Measurements from ENCODE around the gene FGF22. TPM values are rescaled to one million over a fixed set of nuclear protein-coding genes. Genes with fewer than 3 reads are reported as not detected.

Gene FGF22
- total and polyA plus RNA-seq, 5 donors = 0.15 to 0.34 (median 0.20) TPM; not detected in 1

DNA sequence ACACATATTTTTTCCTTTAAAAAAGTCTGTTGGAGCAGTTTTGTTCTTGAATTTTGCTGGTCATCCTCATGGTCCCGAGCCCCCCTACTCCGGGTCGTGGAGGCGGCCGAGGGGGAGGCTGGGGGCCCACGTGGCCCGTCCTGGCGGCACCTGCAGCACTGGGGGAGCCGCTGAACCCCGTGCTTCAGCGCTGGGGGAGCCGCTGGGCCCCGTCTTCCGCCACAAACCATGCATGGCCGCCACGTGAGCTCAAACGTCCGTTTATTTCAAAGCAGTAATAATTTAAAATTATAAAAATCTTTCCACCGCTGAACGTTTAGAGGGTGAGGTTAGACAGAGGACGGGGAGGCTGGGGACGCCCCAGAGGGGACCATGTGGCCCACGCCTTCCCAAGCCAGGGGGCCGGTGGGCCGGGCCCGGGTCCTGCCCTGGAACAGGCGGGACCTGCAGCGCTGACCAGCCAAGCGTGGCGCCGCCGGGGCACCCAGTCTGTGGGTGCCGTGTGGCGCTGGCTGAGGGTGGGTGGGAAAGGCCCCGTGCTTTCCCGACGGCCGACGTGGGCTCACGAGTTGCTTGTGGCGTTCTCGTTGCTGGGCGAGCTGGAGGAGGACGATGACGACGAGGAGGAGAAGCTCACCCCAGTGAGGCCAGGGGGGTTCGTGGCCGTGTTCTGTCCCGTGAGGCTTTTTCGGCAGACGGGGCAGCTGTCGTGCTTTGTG is 8.0 kb downstream of the FGF22 start:
- Histone ChIP-seq H3K4me1 (ENCODE audit: control insufficient read depth, insufficient read depth, low read length) (no peaks in the 10 kb centered on the region), H3K9me3 (ENCODE audit: control insufficient read depth, low read length) (no peaks in the 10 kb centered on the region), H3K27me3 (ENCODE audit: control insufficient read depth, insufficient read depth) (no peaks in the 10 kb centered on the region), H3K4me3 (ENCODE audit: low read length) (no peak overlapping the region), H3K27ac (ENCODE audit: low read length) (no peak overlapping the region)
- intact Hi-C loops (cut with DNase I) = no loop called here
- ATAC-seq (no peak), DNase-seq (peak in 1 of 3 donors; percentile 57)
- 93% methylated on average over 52 of the region's 52 CpGs for WGBS

DNA sequence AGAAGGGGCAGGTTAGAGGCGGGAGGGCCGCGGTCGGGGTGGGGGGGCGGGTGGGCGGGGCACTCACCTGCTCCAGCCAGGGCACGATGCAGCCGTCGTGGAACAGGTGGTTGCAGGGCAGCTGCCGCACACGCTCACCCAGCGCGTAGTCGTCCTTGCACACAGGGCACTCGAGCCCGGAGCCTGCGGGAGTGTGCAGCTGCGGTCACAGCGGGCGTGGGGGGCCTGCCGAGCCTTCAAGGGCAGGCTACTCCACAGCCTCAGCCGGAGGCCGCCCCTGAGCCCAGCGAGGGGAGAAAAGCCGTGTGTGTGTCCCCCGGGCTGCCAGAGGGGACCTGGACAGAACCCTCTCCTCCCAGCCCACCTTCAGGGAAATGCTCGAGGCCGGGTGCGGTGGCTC is 8.6 kb downstream of the FGF22 start:
- ATAC-seq (no peak), DNase-seq (peak in 1 of 3 donors; percentile 53)
- whole genome bisulfite sequencing = 92% methylated on average over 29 of the region's 29 CpGs
- Histone ChIP-seq H3K4me1 (ENCODE audit: control insufficient read depth, insufficient read depth, low read length) (no peaks in the 10 kb centered on the region), H3K4me3 (ENCODE audit: low read length) (no peak overlapping the region), H3K9me3 (ENCODE audit: control insufficient read depth, low read length) (no peaks in the 10 kb centered on the region), H3K27ac (ENCODE audit: low read length) (no peak overlapping the region), H3K27me3 (ENCODE audit: control insufficient read depth, insufficient read depth) (no peaks in the 10 kb centered on the region)
- intact Hi-C loops (cut with DNase I) = no loop called here

DNA sequence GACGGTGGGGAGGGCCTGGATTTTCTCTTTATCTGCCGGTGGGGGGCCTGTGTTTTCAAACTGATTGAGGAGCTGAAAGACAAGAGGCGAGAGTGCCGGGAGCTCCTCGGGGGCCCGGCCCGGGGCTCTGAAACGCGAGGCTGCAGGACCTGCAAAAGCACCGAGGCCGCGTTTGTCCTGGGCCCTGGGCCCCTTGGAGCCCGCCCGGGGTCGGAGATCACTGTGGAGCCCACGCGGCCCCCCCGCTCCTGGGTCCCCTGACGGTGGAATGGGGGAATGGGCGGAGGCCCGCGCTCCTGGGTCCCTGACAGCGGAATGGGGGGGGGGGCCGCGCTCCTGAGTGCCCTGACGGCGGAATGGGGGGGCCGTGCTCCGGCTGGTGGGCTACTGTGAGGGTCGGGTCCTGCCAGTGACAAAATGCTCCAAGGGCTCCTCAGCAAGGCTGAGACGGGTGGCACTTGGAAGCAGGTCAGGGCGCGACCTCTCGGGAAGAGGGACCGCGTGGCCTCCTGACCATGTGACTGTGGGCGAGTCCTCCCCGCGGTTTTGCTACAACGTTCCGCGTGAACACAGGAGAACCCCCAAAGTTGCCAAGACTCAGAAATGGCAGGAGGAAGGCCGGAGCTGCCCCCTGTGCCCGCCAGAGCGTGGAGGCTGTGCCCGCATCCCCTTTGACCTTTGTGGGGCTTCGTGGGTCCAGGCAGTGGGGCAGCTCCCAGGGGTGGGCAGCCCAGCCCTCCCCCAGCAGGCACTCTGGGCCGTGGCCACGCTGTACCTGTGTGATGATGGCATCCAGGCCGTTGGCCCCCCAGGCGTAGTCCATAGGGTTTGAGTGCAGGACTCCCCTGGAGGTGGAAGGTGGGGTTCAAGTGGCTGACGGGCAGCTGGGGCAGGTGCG is 9.5 kb downstream of the FGF22 start:
- Histone ChIP-seq H3K27me3 (ENCODE audit: control insufficient read depth, insufficient read depth) (no peaks in the 10 kb centered on the region), H3K4me1 (ENCODE audit: control insufficient read depth, insufficient read depth, low read length) (no peaks in the 10 kb centered on the region), H3K4me3 (ENCODE audit: low read length) (no peak overlapping the region), H3K27ac (ENCODE audit: low read length) (no peak overlapping the region), H3K9me3 (ENCODE audit: control insufficient read depth, low read length) (no peaks in the 10 kb centered on the region)
- ATAC-seq (no peak), DNase-seq (peak in 2 of 3 donors; percentile 49 to 64)
- intact Hi-C loops (cut with DNase I) = no loop called here
- WGBS = 91% methylated on average over 53 of the region's 53 CpGs

DNA sequence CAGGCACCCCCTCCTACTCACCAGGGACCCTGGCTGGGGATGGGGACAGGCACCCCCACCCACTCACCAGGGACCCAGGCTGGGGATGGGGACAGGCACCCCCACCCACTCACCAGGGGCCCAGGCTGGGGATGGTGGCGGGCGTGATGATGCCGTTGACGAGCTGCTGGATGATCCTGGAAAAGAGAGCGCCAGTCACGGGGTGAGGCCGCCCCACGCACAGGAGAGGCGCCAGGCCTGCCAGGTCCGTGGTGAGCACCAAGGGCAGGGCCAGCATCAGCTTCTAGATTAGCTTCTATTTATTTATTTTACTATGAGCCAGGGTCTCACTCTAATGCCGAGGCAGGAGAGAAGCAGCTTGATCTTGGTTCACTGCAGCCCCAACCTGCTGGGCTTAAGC is 10.4 kb downstream of the FGF22 start:
- Histone ChIP-seq H3K4me1 (ENCODE audit: control insufficient read depth, insufficient read depth, low read length) (no peaks in the 10 kb centered on the region), H3K9me3 (ENCODE audit: control insufficient read depth, low read length) (no peaks in the 10 kb centered on the region), H3K27me3 (ENCODE audit: control insufficient read depth, insufficient read depth) (no peaks in the 10 kb centered on the region), H3K4me3 (ENCODE audit: low read length) (no peak overlapping the region), H3K27ac (ENCODE audit: low read length) (no peak overlapping the region)
- intact Hi-C loops (cut with DNase I) = no loop called here
- DNase-seq = peak in 1 of 3 donors; percentile 50
- ATAC-seq = no peak
- 87% methylated on average over 11 of the region's 11 CpGs for WGBS

DNA sequence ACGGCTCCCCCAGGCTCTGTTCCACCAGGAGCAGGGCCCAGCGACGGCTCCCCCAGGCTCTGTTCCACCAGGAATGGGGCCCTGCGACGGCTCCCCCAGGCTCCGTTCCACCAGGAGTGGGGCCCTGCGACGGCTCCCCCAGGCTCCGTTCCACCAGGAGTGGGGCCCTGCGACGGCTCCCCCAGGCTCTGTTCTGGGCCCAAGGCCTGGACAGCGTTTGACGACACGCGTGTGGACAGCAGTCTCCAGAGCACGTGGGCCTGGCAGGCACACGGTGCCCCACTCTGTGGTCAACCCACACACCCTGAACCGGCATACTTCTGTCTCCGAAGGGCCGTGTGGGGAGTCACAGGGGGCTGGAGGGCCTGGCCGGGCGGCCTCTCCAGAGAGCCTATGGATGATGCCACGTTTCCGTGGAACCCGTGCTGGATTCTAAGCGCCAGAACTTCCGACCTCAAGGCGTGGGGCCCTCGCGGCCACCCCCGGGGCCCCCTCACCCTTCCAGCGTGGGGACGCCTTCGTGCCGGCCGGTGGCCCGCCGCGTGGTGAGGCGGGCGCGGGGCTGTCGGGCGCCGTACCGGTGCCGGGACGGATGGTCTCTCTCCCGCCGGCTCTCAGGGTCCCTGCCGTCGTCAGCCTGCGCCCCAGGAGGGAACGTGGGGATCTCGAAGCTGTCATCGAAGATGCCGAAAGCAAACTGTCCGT is 11.6 kb downstream of the FGF22 start:
- intact Hi-C loops (cut with DNase I) = no loop called here
- no peak overlapping the region for H3K4me3 ChIP-seq (ENCODE audit: low read length)
- H3K27me3 ChIP-seq (ENCODE audit: control insufficient read depth, insufficient read depth) = no peaks in the 10 kb centered on the region
- H3K27ac ChIP-seq (ENCODE audit: low read length) = no peak overlapping the region
- DNase-seq = peak in 1 of 3 donors; percentile 58
- H3K9me3 ChIP-seq (ENCODE audit: control insufficient read depth, low read length) = no peaks in the 10 kb centered on the region
- WGBS = 94% methylated on average over 58 of the region's 58 CpGs
- no peak for ATAC-seq
- H3K4me1 ChIP-seq (ENCODE audit: control insufficient read depth, insufficient read depth, low read length) = no peaks in the 10 kb centered on the region

DNA sequence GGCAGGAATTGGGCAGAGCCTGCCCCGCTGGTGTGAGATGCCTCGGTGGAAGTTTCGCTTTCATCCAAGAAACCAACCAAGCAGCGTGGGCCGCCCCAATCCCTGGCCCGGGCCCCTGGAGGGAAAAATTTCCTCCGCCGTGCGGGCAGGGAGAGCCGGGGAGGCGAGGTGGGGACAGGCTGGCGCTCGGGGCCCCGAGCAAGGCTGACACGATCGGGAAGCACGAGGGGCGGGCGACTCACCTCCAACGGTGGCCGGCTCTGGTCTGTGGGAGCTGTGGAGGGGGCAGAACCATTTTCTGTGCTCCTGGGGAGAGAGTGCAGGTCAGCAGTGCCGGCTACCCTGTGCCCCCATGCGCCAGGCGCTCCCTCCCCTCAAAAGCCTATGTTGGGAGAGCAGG is 12.3 kb downstream of the FGF22 start:
- DNase-seq = no peak
- intact Hi-C loops (cut with DNase I) = no loop called here
- WGBS = 88% methylated on average over 24 of the region's 24 CpGs
- Histone ChIP-seq H3K9me3 (ENCODE audit: control insufficient read depth, low read length) (no peaks in the 10 kb centered on the region), H3K27ac (ENCODE audit: low read length) (no peak overlapping the region), H3K4me3 (ENCODE audit: low read length) (no peak overlapping the region), H3K27me3 (ENCODE audit: control insufficient read depth, insufficient read depth) (no peaks in the 10 kb centered on the region), H3K4me1 (ENCODE audit: control insufficient read depth, insufficient read depth, low read length) (no peaks in the 10 kb centered on the region)
- ATAC-seq = no peak

DNA sequence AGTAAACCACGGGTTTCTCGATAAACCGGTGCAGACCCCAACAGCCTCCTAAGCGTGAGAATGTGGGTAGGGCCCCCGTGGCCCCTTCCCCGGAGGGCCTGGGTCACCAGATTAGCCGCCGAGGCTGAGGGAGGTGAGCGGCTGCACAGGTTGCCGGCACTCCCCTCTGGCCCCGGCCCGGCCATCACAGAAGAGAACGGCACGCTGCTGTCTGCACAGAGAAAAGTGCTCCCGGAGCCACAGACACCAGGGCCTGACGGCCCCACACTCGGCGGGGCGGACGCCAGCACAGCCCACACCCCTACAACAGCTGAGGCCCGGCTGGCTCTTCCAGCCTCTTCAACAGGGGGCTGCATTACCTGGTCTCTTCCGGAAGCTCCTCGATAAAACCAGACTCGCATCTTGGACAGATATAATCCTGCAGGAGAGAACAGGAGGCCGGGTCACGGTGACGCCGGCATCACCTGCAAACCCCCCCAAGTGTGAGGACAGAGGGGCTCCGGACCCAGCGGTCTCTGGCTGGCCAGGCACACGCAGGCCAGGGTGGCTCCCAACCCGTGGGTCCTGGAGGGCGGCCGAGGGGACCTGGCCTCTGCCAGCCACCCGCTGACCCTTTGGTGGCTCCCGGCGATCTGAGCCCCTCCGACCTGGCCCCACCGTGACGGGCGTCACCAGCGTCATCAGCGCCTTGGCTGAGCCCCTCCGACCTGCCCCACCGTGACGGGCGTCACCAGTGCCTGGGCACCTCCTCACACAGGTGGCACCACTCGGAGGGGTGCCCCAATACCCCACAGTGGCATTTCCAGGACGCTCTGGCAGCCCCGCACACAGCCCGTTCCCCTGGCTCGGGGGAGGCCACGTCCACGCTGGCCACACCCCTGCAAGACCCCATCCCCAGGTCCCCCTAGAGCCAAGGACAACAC is 13.0 kb downstream of the FGF22 start:
- no peak overlapping the region for H3K27ac ChIP-seq (ENCODE audit: low read length)
- ATAC-seq (no peak), DNase-seq (no peak)
- WGBS = 94% methylated on average over 54 of the region's 54 CpGs
- no peak overlapping the region for H3K4me3 ChIP-seq (ENCODE audit: low read length)
- no peaks in the 10 kb centered on the region for H3K4me1 ChIP-seq (ENCODE audit: control insufficient read depth, insufficient read depth, low read length)
- H3K9me3 ChIP-seq (ENCODE audit: control insufficient read depth, low read length) = no peaks in the 10 kb centered on the region
- H3K27me3 ChIP-seq (ENCODE audit: control insufficient read depth, insufficient read depth) = no peaks in the 10 kb centered on the region
- intact Hi-C loops (cut with DNase I) = no loop called here

DNA sequence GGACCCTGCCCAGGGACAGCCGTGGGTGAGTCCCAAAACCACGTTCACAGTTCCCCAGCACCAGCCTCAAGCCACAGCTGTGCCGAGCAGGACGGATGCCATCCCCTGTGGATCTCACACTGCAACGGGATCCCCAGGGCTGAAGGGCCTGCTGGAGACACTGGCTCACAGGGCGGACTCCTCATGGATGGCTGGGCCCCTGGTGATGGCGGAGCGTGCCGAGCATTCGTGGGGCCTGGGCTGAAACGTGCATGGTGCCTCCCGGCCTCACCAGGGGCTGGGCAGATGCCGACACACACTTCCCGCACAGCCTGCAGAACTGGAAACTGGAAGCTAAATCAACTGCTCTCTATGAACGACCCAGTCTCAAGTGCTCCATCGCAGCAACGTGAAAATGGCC is 13.7 kb downstream of the FGF22 start:
- Histone ChIP-seq H3K27me3 (ENCODE audit: control insufficient read depth, insufficient read depth) (no peaks in the 10 kb centered on the region), H3K4me1 (ENCODE audit: control insufficient read depth, insufficient read depth, low read length) (no peaks in the 10 kb centered on the region), H3K9me3 (ENCODE audit: control insufficient read depth, low read length) (no peaks in the 10 kb centered on the region), H3K4me3 (ENCODE audit: low read length) (no peak overlapping the region), H3K27ac (ENCODE audit: low read length) (no peak overlapping the region)
- 87% methylated on average over 17 of the region's 17 CpGs for whole genome bisulfite sequencing
- ATAC-seq (no peak), DNase-seq (no peak)
- intact Hi-C loops (cut with DNase I) = no loop called here

DNA sequence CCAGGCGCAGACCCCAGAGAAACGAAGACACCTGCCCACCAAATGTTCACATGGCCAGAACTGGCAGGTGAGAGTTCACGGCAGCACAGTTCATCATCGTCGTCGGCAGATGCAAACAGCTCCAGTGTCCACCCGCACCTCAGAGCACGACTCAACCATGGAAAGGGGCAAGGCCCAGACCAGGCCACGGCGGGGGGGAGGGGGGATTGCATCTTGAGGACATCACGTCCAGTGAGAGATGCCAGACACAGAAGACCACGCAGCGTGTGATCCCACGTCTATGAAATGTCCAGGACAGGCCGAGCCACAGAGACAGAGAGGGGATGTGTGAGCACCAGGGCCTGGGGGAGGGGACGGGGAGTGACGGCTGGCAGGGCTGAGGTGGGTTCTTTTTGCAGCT is 16.0 kb downstream of the FGF22 start:
- WGBS = 77% methylated on average over 17 of the region's 17 CpGs
- Histone ChIP-seq H3K27me3 (ENCODE audit: control insufficient read depth, insufficient read depth) (no peaks in the 10 kb centered on the region), H3K9me3 (ENCODE audit: control insufficient read depth, low read length) (no peaks in the 10 kb centered on the region), H3K27ac (ENCODE audit: low read length) (no peak overlapping the region), H3K4me3 (ENCODE audit: low read length) (no peak overlapping the region), H3K4me1 (ENCODE audit: control insufficient read depth, insufficient read depth, low read length) (no peaks in the 10 kb centered on the region)
- no peak for ATAC-seq
- intact Hi-C loops (cut with DNase I) = no loop called here
- DNase-seq = no peak

DNA sequence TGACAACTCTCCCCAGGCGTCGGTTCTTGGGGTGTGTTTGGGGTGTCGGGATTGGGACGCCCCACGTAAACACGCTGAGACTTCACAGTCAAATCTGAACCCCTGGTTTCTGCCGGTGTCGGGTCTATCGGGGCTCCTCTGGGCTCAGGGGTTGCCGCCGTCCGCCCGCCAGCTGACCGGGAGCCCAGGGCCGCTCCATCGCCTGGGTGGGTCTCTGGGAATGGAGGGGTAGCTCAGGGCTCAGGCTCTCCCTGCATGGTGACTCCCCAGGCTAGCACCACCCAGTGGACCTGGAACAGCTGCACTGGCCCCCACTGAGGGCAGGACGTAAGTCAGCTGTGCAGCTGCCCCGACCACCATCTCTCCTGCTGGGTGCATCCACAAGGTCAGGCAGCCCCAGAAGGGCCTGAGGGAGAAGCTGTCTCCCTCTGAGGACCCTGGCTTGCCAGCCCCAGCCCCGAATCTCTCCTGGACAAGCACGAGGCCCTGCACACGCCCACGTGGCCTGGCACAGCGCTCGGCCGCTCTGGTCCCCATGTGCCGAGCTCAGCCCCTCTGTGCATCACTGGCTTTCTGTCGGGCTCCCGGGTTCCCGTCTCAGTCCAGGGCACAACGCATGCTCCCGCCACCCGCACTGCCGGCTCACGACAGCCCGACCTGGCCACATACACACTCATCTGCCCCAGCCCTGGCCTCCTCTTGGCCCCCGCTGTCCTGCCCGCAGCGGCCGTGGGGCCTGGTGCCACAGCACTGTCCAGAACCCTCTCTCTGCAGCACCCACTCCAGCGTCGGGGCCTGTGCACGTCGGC is 17.3 kb downstream of the FGF22 start:
- WGBS = 83% methylated on average over 43 of the region's 43 CpGs
- Histone ChIP-seq H3K27me3 (ENCODE audit: control insufficient read depth, insufficient read depth) (no peaks in the 10 kb centered on the region), H3K4me1 (ENCODE audit: control insufficient read depth, insufficient read depth, low read length) (peaks cover 6% of the 10 kb centered on the region), H3K27ac (ENCODE audit: low read length) (no peak overlapping the region), H3K4me3 (ENCODE audit: low read length) (no peak overlapping the region), H3K9me3 (ENCODE audit: control insufficient read depth, low read length) (no peaks in the 10 kb centered on the region)
- intact Hi-C loops (cut with DNase I) = no loop called here
- ATAC-seq (no peak), DNase-seq (no peak)
